Epithelial cell of esophagus (primary cell): ENCODE measurements around the gene PLIN4.

Experiments
- DNase-seq: peaks from one replicate; pipeline ENCODE4 v3.0.0; 2010; ENCODE audit warnings: low read depth
- H3K4me3 ChIP-seq: 2 replicates; pipeline ENCODE4 v1.5.1; 2011; ENCODE audit warnings: mild to moderate bottlenecking, low read length, control low read depth
- TF ChIP-seq, protein P1 (sequence below): IDR thresholded peaks from 2 replicates; pipeline ENCODE4 v1.5.1; 2011; ENCODE audit warnings: low read depth, mild to moderate bottlenecking, low read length, control low read depth, inconsistent platforms; ENCODE audit not compliant: insufficient read depth; ENCODE audit errors: missing control alignments

Gene PLIN4

DNA sequence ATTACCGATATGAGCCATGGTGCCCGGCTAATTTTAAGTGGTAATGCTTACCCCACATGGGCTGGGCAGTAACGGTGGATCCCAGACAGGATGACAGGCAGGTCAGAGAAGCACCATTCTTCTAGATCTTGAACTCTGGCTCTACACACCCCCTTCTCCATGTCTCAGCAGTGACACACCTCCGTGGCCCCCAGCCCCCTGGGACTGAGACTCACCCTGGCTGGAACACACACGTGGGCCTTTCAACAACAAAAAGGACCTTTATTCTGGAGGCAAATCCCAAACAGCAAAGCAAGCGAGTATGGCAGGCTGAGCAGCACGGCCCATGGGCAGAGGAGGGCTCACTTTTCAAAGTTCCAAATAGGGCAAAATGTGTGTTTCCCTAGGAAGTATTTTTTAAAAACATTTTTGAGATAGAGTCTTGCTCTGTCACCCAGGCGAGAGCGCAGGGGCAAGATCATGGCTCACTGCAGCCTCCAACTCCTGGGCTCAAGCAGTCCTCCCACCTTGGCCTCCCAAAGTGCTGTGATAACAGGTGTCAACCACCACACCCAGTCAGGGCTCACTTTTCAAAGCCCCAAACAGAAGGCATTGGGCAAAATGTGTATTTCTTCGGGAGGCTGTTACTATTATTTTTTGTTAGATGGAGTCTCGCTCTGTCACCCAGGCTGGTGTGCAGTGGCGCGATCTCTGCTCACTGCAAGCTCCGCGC lies 4.2 kb upstream of the PLIN4 start:
- TF ChIP-seq, protein P1, sequence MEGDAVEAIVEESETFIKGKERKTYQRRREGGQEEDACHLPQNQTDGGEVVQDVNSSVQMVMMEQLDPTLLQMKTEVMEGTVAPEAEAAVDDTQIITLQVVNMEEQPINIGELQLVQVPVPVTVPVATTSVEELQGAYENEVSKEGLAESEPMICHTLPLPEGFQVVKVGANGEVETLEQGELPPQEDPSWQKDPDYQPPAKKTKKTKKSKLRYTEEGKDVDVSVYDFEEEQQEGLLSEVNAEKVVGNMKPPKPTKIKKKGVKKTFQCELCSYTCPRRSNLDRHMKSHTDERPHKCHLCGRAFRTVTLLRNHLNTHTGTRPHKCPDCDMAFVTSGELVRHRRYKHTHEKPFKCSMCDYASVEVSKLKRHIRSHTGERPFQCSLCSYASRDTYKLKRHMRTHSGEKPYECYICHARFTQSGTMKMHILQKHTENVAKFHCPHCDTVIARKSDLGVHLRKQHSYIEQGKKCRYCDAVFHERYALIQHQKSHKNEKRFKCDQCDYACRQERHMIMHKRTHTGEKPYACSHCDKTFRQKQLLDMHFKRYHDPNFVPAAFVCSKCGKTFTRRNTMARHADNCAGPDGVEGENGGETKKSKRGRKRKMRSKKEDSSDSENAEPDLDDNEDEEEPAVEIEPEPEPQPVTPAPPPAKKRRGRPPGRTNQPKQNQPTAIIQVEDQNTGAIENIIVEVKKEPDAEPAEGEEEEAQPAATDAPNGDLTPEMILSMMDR = no peak
- DNase-seq = no peak
- H3K4me3 ChIP-seq = no peak overlapping the region

GRCh38 chr19:4521888-4522242 lies 3.6 kb upstream of the PLIN4 start:
- TF ChIP-seq, protein P1 = no peak
- no peak overlapping the region for H3K4me3 ChIP-seq
- DNase-seq = no peak

- no peak for DNase-seq
- H3K4me3 ChIP-seq = no peak overlapping the region
- TF ChIP-seq, protein P1 = no peak
These were observed 3.0 kb upstream of the PLIN4 start for GRCh38 chr19:4521170-4521887.

- TF ChIP-seq, protein P1 = no peak
- DNase-seq = peak; percentile 57
- peak overlapping the region; percentile 25 for H3K4me3 ChIP-seq
These were observed 1.4 kb upstream of the PLIN4 start for GRCh38 chr19:4519521-4520277.

- H3K4me3 ChIP-seq = no peak overlapping the region
- TF ChIP-seq, protein P1 = no peak
- DNase-seq = no peak
These were observed 848 bp upstream of the PLIN4 start for GRCh38 chr19:4519172-4519496.

DNA sequence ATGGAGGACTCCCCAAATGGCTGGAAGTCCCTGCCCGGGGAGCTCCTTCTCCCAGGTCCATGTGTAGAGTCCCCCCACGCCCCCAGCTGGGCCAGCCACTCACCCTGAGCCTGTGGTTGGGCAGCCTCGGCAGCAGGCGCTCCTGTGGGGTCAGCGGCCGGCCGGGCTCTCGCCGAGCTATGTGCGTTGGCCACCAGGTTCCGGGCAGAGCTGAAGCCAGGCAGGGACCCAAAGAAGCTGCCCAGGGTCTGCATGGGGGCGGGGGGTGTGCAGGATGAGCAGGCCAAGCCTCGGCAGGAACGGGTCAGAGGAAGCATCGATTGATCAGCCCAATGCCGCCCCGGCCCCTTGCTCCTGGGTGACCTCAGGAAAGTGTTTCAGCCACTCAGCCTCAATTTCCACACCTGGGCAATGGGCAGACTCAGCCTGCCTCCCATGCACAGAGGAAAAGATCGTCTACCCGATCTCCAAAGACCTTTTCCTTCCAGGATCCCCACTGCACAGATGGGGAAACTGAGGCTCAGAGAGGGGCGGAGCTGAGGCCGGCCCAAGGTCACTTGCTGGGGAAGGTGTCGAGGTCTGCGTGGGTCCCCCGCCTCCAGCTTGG lies 732 bp downstream of the PLIN4 start:
- H3K4me3 ChIP-seq = no peak overlapping the region
- TF ChIP-seq, protein P1 = no peak
- no peak for DNase-seq
